HG03196 (cell line): ENCODE results near the gene LMAN1L.

Experiments used
- ATAC-seq: cut with Tn5 transposase; IDR thresholded peaks from one replicate; pipeline ENCODE4 v1.9.1; 2021; ENCODE audit not compliant: unreplicated experiment

LMAN1L gene

DNA sequence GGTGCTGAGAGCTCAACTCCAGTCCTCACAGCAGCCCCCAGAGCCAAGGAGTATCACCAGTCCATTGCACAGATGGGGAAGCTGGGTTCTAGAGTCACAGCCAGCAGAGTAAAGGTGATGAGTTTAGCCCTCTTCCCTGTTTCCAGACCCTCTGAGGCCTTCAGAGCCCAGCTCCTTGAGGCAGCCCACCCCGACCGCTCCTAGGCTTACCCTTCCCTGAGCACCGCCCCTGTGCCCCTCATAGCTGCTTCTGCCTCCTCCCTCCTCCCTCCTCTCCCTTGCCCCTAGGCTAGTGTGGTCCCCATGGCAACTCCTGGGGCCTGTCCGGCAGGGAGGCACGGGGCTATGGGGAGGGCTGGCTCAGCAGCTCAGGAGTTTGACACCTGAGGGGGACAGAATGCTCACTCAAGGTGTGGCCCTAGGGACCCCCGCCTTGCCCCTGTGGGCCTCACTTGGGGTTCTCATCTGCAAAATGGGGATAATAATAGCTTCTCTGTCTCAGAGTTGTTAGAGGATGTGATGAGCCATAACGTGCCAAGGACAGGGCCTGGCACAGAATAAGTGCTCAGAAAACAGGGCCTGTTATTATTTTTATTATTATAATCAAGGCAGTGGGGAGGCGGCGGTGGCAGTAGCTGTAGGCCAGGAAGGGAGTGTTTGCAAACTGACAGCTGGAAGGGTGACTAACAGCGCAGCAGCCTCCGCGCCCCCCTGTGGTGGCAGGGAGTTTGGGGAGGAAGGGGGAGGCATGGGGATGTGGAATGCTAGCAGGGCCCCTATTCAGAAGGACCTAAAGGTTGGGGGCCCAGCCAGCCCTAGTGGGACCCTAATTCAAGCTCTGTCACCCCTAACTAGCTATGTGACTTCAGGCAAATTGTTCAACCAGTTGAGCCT is 19.3 kb upstream of the LMAN1L start:
- ATAC-seq, result no peak

DNA sequence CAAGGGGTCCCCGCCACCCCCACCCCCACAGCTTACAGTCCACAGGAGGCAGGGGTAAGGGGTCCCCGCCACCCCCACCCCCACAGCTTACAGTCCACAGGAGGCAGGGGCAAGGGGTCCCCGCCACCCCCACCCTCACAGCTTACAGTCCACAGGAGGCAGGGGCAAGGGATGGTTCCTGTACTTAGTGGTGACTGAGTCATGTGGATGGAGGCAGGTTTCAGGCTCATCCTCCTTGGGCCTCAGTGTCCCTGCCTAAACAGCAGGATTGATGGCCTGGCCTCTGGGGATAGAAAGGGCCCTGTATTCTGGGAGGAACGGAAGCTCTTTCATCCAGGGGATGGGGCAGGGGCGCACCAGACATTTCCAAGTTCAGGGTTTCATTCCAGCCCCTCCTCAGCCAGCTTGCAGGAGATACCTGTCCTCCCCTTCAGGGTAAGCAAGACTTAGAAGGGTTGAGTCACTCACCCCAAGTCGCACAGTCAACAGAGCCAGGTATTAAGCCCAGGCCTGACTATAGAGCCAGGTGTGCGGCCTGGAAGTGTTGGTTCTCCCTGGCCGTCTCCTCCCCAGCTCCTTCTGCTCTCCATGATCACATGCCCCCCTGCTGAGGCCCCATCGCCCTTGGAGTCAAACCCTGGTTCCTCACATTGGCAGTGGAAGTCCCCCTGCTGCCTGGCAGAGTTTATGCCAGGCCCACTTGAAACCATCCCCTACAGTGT is 18.2 kb upstream of the LMAN1L start:
- ATAC-seq, result no peak

DNA sequence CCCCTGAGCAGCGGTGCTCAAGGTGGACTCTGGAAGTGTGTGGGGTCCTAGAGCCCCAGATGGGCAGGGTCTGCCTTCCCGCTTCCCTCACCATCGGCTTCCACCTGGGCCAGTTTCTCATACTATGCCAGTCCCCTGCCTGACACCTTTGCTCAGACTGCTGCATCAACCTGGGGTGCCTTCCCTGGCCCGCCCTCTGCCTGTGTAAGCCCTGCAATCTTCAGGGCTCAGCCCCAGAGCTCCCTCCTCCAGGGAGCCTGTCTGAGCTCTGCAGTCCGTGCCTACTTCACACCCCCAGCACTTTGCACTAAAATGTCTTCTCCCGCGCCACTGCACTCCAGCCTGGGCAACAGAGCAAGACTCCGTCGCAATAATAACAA is 17.7 kb upstream of the LMAN1L start:
- ATAC-seq, result no peak

DNA sequence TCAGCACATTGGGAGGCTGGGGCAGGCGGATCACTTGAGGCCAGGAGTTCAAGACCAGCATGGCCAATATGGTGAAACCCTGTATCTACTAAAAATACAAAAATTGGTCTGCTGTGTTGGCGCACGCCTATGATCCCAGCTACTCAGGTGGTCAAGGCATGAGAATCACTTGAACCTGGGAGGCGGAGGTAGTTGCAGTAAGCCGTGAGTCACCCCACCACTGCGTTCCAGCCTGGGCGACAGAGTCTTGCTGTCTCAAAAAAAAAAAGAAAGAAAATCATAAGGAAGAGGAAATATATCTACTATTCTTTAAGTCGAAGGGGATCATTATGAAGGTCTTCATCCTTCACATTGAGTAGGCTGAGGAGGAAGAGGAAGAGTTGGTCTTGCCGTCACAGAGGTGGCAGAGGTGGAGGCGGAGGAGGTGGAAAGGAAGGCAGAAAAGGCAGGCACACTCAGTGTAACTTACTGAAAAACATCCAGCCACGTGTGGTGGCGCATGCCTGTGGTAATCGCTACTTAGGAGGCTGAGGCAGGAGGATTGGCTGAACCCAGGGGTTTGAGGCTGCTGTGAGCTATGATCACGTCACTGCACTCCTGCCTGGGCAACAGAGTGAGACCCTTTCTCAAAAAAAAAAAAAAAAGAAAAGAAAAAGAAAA is 16.5 kb upstream of the LMAN1L start:
- ATAC-seq, result no peak

DNA sequence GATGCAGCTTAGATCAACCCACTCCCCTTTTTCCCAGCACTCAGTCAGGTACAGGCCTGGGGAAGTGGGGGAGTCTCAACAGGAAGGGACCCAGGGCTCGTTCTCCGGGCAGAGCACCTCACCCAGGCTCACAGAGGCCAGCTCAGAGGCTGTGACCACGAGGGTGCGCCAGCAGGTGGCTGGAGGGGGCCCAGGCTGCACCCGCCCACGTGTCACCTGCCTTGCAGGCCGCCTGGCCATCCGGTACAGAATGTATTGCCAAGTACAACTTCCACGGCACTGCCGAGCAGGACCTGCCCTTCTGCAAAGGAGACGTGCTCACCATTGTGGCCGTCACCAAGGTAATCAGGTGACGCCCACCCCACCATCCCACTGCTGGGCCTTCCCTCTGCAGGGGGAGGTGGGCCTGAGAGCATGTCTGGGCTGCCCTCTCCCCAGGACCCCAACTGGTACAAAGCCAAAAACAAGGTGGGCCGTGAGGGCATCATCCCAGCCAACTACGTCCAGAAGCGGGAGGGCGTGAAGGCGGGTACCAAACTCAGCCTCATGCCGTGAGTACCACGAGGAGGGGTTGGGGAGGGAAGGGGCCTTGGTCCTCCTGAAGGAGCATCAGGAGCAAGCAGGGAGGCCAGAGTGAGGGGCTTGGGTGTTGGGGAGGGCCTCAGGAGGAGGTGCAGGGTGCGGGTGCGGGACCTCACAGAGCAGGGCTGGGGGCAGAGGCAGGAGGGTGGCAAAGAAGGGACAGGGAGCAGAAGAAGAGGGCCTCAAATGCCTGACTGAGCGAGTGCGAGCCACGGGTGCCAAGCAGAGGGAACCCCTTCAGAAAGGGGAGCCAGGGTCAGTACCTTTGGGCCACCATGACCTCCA is 14.0 kb upstream of the LMAN1L start:
- no peak for ATAC-seq

DNA sequence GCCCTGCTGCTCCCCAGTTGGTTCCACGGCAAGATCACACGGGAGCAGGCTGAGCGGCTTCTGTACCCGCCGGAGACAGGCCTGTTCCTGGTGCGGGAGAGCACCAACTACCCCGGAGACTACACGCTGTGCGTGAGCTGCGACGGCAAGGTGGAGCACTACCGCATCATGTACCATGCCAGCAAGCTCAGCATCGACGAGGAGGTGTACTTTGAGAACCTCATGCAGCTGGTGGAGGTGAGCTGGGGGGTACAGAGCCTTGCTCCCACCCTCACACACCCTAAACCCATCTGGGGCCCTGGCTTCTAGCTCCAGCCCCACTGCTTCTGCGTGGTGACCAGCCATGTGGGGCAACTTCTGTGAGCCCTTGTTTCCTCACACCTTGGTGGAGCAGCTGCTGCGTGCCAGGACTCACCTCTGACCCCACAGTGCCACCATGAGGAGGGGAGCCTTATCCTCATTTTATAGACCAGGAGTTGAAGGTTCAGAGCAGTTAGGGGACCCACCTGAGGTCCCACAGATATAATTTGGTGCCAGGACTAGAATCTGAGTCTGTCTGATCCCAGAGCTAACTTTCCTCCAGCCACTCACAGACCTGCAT is 13.3 kb upstream of the LMAN1L start:
- ATAC-seq, result no peak

DNA sequence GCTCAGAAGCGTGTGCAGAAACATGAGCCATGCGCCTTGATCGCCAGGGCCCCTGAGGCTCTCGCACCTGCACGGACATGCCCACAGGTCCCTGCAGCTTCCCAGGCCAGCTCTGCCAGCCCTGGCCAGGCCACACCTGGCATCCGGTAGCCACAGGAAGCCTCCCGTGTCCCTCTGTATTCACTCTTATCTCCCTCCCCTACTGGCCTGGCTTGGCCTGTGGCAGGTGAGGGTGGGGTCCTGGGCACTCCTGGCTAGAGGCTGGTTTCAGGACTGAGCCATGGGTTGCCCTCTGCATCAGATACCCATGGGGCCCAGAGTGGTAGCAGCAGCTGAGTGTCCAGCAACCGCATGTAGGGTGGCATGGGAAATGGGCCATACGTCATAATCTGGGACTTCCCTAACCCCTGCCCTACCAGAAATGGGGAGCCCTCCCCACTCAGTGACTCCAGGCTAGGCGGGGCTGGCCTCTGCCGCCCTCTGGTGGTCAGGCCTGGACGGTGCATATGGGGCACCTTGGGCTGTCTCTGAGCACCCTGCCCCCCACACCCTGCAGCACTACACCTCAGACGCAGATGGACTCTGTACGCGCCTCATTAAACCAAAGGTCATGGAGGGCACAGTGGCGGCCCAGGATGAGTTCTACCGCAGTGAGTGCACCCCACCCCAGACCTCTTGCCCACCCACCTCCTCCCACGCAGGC is 12.6 kb upstream of the LMAN1L start:
- ATAC-seq, result peak; percentile 76

DNA sequence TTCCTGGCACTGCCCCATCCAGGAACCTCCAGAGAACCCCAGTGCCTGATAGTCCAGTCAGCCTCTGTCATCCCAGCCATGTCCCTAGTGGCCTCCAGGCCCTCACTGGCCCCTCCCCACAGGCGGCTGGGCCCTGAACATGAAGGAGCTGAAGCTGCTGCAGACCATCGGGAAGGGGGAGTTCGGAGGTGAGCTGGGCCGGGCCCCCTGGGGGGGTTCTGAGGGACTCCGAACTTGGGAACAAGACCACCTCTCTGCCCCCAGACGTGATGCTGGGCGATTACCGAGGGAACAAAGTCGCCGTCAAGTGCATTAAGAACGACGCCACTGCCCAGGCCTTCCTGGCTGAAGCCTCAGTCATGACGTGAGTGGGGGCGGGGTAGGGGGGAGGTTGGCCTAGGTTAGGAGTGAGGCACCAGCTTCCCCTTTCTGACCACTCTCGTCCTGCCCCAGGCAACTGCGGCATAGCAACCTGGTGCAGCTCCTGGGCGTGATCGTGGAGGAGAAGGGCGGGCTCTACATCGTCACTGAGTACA is 12.0 kb upstream of the LMAN1L start:
- ATAC-seq, result no peak

DNA sequence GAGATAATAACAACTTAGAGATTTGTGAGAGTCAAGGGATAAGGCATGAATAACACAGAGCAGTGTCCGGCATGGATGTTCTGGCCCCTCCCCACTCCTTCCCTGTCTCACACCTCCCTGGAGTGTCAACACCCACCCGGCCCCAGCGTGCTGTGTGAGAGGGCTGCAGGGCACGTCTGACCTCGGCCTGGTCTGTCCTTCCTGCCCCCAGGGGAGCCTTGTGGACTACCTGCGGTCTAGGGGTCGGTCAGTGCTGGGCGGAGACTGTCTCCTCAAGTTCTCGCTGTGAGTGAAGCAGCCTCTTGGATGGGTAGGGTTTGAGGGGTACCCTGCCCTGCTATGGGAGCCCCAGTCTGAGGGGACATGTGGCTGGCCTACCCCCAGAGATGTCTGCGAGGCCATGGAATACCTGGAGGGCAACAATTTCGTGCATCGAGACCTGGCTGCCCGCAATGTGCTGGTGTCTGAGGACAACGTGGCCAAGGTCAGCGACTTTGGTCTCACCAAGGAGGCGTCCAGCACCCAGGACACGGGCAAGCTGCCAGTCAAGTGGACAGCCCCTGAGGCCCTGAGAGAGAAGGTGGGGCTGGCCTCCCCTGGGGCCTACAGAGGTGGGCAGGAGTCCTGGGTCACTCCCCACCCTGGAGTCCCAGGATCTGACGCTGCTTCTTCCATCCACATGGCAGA is 11.2 kb upstream of the LMAN1L start:
- no peak for ATAC-seq

DNA sequence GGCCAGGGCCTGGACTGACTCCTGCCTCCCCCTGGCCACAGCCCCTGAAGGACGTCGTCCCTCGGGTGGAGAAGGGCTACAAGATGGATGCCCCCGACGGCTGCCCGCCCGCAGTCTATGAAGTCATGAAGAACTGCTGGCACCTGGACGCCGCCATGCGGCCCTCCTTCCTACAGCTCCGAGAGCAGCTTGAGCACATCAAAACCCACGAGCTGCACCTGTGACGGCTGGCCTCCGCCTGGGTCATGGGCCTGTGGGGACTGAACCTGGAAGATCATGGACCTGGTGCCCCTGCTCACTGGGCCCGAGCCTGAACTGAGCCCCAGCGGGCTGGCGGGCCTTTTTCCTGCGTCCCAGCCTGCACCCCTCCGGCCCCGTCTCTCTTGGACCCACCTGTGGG is 10.3 kb upstream of the LMAN1L start:
- ATAC-seq, result no peak

DNA sequence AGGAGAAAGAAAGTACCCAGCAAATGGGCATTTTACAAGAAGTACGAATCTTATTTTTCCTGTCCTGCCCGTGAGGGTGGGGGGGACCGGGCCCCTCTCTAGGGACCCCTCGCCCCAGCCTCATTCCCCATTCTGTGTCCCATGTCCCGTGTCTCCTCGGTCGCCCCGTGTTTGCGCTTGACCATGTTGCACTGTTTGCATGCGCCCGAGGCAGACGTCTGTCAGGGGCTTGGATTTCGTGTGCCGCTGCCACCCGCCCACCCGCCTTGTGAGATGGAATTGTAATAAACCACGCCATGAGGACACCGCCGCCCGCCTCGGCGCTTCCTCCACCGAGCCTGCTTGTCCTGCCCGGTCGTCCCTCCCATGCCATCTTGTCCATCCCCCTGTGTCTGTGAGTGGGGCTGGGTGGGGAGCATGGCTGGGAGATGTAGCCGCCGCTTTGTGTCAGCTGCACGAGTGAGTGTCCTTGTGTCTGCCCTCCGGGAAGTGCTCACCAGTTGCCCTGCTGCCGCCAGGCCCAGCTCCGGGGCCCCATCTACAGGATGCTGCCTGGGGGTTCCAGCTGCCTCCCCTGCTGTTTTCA is 9.7 kb upstream of the LMAN1L start:
- ATAC-seq, result no peak

DNA sequence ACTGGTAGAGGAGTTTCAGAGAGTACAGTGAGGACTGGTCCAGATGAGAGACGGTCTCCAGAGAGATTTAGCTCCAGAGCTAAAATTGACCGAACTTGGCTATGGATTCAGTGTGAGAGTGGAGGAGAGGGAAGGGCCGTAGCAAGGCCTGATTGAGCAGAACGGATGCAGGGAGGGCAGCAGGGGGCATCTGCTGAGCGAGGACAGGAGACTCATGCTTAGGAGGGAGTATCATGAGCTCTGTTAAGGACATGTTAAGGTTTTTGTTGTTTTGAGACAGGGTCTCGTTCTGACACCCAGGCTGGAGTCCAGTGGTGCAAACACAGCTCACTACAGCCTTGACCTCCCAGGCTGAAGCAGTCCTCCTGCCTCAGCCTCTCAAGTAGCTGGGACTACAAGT is 7.7 kb upstream of the LMAN1L start:
- ATAC-seq, result no peak

DNA sequence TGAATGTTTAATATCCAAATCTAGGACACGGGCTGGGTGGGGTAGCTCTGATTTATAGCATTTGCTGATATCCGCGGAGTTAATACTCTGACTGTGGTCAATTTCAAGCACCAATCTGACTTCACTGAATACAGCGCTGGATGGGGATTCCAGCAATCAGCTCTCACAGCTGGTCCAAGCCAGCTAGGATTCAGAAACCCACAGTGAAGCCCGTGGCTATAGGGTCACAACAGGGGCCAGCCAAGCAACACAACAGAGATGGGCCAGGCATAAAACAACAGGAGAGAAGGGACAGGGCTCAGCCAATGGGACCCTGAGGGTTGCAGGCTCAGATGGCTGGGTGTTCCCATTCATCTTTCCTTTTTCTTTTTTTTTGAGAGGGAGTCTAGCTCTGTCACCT is 5.4 kb upstream of the LMAN1L start:
- no peak for ATAC-seq

DNA sequence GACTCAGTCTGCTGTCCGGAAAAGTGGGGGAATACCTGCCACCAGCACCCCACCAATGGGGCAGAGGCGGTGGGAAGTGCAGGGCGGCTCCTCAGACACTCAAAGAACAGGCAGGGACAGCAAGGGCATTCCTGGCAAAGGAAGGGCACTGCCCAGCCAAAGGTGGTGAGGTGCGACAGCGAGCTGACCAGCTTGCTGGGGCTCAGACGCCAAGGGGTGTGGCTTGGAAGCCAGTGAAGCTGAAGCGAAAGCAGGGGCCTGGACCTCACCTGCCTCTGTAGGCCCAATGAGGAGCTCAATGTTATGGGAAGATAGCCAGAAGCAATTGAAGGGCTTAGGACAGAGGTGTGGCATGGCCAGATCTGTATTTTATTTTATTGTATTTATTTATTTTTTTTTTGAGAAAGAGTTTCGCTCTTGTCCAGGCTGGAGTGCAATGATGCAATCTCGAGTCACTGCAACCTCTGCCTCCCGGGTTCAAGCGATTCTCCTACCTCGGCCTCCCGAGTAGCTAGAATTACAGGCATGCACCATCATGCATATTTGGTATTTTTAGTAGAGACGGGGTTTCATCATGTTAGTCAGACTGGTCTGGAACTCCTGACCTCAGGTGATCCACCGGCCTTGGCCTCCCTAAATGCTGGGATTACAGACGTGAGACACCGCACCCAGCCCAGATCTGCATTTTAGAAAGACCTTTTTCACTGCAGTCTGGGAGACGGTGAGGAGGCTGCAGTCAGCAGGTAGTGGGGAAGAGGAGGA is 4.4 kb upstream of the LMAN1L start:
- ATAC-seq, result no peak

DNA sequence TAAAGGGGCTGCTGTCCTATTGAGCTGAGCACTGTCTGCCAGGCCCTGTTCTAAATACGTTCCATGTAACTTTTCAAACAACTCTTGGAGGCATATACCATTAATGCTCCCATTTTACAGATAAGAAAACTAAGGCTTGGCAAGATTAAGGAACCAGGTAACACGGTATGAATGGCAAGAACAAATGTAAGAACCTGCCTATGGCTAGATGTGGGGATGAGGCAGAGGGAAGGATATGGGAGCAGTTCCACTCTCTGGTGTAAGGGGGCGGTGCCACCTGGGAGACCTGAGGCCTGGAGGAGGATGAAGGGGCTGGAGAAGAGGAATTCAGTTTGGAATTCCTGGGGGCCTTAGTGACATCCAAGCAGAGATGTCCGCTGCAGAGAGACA is 3.8 kb upstream of the LMAN1L start:
- no peak for ATAC-seq

DNA sequence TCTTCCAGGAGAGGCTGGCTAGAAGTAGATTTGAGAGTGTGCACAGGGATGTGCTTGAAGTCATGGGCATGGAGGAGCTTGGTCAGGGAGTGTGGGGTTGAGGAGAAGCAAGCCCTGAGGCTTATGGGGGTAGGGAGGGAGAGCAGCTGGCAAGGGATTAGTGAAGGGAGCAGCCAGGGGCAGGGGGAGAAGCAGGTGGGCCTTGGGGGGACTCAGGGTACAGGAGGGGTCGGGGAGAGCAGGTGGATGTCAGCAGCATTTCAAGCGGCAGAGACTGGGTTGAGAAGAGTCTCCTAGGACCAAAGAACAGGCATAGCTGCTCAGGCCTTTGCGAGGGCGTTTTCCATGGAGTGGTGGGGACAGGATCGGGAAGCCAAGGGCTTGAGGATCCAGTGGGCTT is 3.4 kb upstream of the LMAN1L start:
- no peak for ATAC-seq

DNA sequence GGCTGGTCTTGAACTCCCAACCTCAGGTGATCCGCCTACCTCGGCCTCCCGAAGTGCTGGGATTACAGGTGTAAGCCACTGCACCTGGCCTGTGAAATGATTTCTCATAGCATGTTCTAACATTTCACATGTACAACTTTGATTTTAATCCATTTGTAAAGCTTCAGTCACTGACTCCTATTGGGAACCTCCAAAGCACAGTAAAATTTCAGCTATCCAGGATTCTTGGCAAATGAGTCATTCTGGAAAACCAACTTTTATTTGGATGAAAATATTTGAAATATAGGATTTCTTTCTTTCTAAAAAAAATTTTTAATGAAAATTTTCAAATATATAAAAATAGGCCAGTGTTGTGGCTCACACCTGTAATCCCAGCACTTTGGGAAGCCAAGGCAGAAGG is 2.7 kb upstream of the LMAN1L start:
- no peak for ATAC-seq
